HEK293 (cell line): Measurements from ENCODE around the gene LINC00237.

ENCODE experiments used
- CTCF ChIA-PET: fragments of 350-600 bp; formaldehyde crosslinking; extraction: SDS; loops from one replicate; lab custom pipeline; 2021; ENCODE audit warnings: antibody characterized with exemption; lab: Yijun Ruan, JAX
- POLR2A ChIA-PET: fragments of 300-600 bp; formaldehyde crosslinking; extraction: SDS; loops from one replicate; lab custom pipeline; 2020; ENCODE audit warnings: antibody characterized with exemption, inconsistent platforms; lab: Yijun Ruan, JAX
- H3K27ac ChIP-seq: fragments of 200-500 bp; sonication (Bioruptor generic); 2 replicates; pipeline ENCODE4 v1.5.1; 2014; ENCODE audit warnings: low read depth, low read length, control low read depth, inconsistent platforms; ENCODE audit errors: extremely low read depth
- H3K36me3 ChIP-seq, 2 experiments: fragments of 200-500 bp in 1 of 2; sonication (Bioruptor generic) in 1 of 2; 1 replicate in 1 of 2; 2 replicates in 1 of 2; pipeline ENCODE4 v1.5.1; 2014 to 2017; ENCODE audit warnings: inconsistent platforms in 2 of 2, low read length in 2 of 2; ENCODE audit not compliant: control insufficient read depth in 2 of 2, insufficient read depth in 1 of 2
- H3K4me1 ChIP-seq: fragments of 200-500 bp; sonication (Bioruptor generic); 2 replicates; pipeline ENCODE4 v1.5.1; 2014; ENCODE audit warnings: mild to moderate bottlenecking, low read length, inconsistent platforms; ENCODE audit not compliant: control insufficient read depth, insufficient read depth
- H3K4me3 ChIP-seq: 2 replicates; pipeline ENCODE4 v1.5.1; 2011; ENCODE audit warnings: low read depth, mild to moderate bottlenecking, control low read depth, low read length, moderate library complexity
- H3K9me3 ChIP-seq: fragments of 200-500 bp; sonication (Bioruptor generic); 2 replicates; pipeline ENCODE4 v1.5.1; 2014; ENCODE audit warnings: low read depth, low read length, inconsistent platforms; ENCODE audit not compliant: control insufficient read depth, insufficient read depth
- PRDM2 ChIP-seq: fragments of 450-650 bp; formaldehyde crosslinking; IDR thresholded peaks from 2 replicates; pipeline ENCODE4 v1.5.1; 2016; ENCODE audit warnings: missing biosample characterization, missing genetic modification characterization, borderline replicate concordance
- ZNF362 ChIP-seq: fragments of 450-650 bp; formaldehyde crosslinking; IDR thresholded peaks from 2 replicates; pipeline ENCODE4 v1.5.1; 2016; ENCODE audit warnings: missing biosample characterization, missing genetic modification characterization
- ZNF48 ChIP-seq: fragments of 450-650 bp; formaldehyde crosslinking; IDR thresholded peaks from 2 replicates; pipeline ENCODE4 v1.5.1; 2016; ENCODE audit warnings: missing biosample characterization, missing genetic modification characterization
- ZNF580 ChIP-seq: fragments of 450-650 bp; formaldehyde crosslinking; IDR thresholded peaks from 2 replicates; pipeline ENCODE4 v1.5.1; 2016; ENCODE audit warnings: missing biosample characterization, missing genetic modification characterization
- ZNF623 ChIP-seq: fragments of 450-650 bp; formaldehyde crosslinking; IDR thresholded peaks from 2 replicates; pipeline ENCODE4 v1.5.1; 2016; ENCODE audit warnings: missing biosample characterization, missing genetic modification characterization
- ZSCAN18 ChIP-seq: fragments of 450-650 bp; formaldehyde crosslinking; IDR thresholded peaks from 2 replicates; pipeline ENCODE4 v1.5.1; 2016; ENCODE audit warnings: missing biosample characterization, missing genetic modification characterization
- ZSCAN23 ChIP-seq: fragments of 450-650 bp; formaldehyde crosslinking; IDR thresholded peaks from 2 replicates; pipeline ENCODE4 v1.5.1; 2016; ENCODE audit warnings: missing biosample characterization, missing genetic modification characterization

Gene LINC00237

GRCh38 chr20:21063276-21063675 is 42.9 kb downstream of the LINC00237 start:
- no peaks in the 10 kb centered on the region for H3K4me1 ChIP-seq

More at GRCh38 chr20:21063276-21063675, 42.9 kb downstream of the LINC00237 start:
- Histone ChIP-seq H3K4me3 (no peak overlapping the region), H3K9me3 (no peaks in the 10 kb centered on the region), H3K36me3 (no peaks in the 10 kb centered on the region), H3K27ac (no peak overlapping the region)
- POLR2A ChIA-PET = no interaction called here
- no peak for TF ChIP-seq ZSCAN23
- TF ChIP-seq PRDM2 (tag by site-specific recombination) = no peak
- TF ChIP-seq ZNF623 = no peak
- no peak for TF ChIP-seq ZNF580
- TF ChIP-seq ZNF48 (tag by site-specific recombination) = no peak
- TF ChIP-seq ZNF362 (tag by site-specific recombination) = no peak
- TF ChIP-seq ZSCAN18 = no peak
- CTCF ChIA-PET = no interaction called here
